Measurements from ENCODE around the gene CCDC188. TPM values are rescaled to one million over a fixed set of nuclear protein-coding genes. Genes with fewer than 3 reads are reported as not detected.

CCDC188 gene
- total RNA-seq, 1 experiment from 2014 or later = not detected

GRCh38 chr22:20197407-20198030 lies 46.7 kb upstream of the CCDC188 start:
- H3K9me3 ChIP-seq (ENCODE audit: control insufficient read depth, low read depth, low read length) = no peaks in the 10 kb centered on the region

More at GRCh38 chr22:20197407-20198030, 46.7 kb upstream of the CCDC188 start:
- WGBS (ENCODE audit: extremely low coverage, insufficient read length, low lambda C conversion rate) = no CpG with 5 or more reads among the region's 18 CpGs
- no peak overlapping the region for H3K4ac ChIP-seq (ENCODE audit: low read depth, low read length)
- H3K4me1 ChIP-seq (ENCODE audit: insufficient read depth, low read length) = no peaks in the 10 kb centered on the region
- no peaks in the 10 kb centered on the region for H3K79me1 ChIP-seq (ENCODE audit: insufficient read depth, low read depth, low read length, poor library complexity, severe bottlenecking)
- no peaks in the 10 kb centered on the region for H4K20me1 ChIP-seq (ENCODE audit: control insufficient read depth, insufficient read depth, insufficient read length)
- no peak overlapping the region for H3T11ph ChIP-seq (ENCODE audit: low read length)
- Mint-ChIP-seq H3K27me3 (ENCODE audit: low read depth) (peaks cover 2% of the 10 kb centered on the region), H3K27ac (no peak overlapping the region), H3K9me3 (no peaks in the 10 kb centered on the region), H3K4me3 (no peak overlapping the region), H3K36me3 (ENCODE audit: insufficient read depth in 1 of 3, low read depth in 3 of 3) (no peaks in the 10 kb centered on the region), H3K4me1 (0 out of 4 replicates have a peak, but pooled peaks cover 0 to 7% of the 10 kb centered on the region in 2 experiments)
- no peak overlapping the region for H2BK15ac ChIP-seq (ENCODE audit: low read depth, low read length)
- H4K8ac ChIP-seq (replicated peaks; ENCODE audit: insufficient read length, low read depth, low read length) = no peak overlapping the region
- H4K91ac ChIP-seq (ENCODE audit: insufficient read length, low read depth, low read length) = no peak overlapping the region
- H2BK12ac ChIP-seq (ENCODE audit: insufficient read length, low read depth, low read length) = no peak overlapping the region
- no peak overlapping the region for H3K9ac ChIP-seq (ENCODE audit: extremely low read depth, insufficient read length, low read length)
- no peak overlapping the region for H3K18ac ChIP-seq (ENCODE audit: insufficient read length, low read depth, low read length)
- H2BK5ac ChIP-seq (ENCODE audit: insufficient read length, low read length) = no peak overlapping the region
- H2AK5ac ChIP-seq (ENCODE audit: insufficient read length, low read length) = no peak overlapping the region
- no peak overlapping the region for H2AFZ ChIP-seq (ENCODE audit: low read length)
- H3K23ac ChIP-seq (ENCODE audit: insufficient read length, low read depth, low read length) = no peak overlapping the region
- H3K27me3 ChIP-seq (ENCODE audit: insufficient read depth, low read length) = no peaks in the 10 kb centered on the region
- H4K5ac ChIP-seq (ENCODE audit: insufficient read length, low read depth, low read length) = no peak overlapping the region
- H2BK120ac ChIP-seq (ENCODE audit: low read depth, low read length, poor library complexity, severe bottlenecking) = no peak overlapping the region
- no peak for DNase-seq
- no peak overlapping the region for H3K4me2 ChIP-seq (ENCODE audit: insufficient read depth, insufficient read length, low read length)
- H3K79me2 ChIP-seq (ENCODE audit: insufficient read depth, low read length) = no peaks in the 10 kb centered on the region
- no peak overlapping the region for H3K56ac ChIP-seq (ENCODE audit: insufficient read length, low read depth, low read length)
- no peak overlapping the region for H3K27ac ChIP-seq (ENCODE audit: insufficient read length, low read depth, low read length)
- no peaks in the 10 kb centered on the region for H3K23me2 ChIP-seq (ENCODE audit: insufficient read length, low read depth, low read length, poor library complexity, severe bottlenecking)
- no peak overlapping the region for H3K14ac ChIP-seq (ENCODE audit: insufficient read depth, low read length)
- no peak for TF ChIP-seq CTCF (conservative IDR thresholded peaks at IDR 0.05)
- H2BK20ac ChIP-seq (ENCODE audit: low read depth, low read length, poor library complexity, severe bottlenecking) = no peak overlapping the region

Measured in H9 (cell line).